ENCODE results near the gene SHROOM3. TPM values are rescaled to one million over a fixed set of nuclear protein-coding genes. Genes with fewer than 3 reads are reported as not detected.
"Not testable (repeated sequence)": the region's sequence is repeated elsewhere in the genome, so short reads cannot be mapped to it uniquely, and the experiment has no call there.

The SHROOM3 gene
- total RNA-seq, 1 donor from 2014 or later = 0.55 TPM

- CTCF ChIA-PET = no interaction called here
- H3K4me3 Mint-ChIP-seq = no peak overlapping the region
- ATAC-seq (ENCODE audit: low read depth) (no peak), DNase-seq (no peak)
- no peak overlapping the region for H3K27ac Mint-ChIP-seq
- peaks cover 12% of the 10 kb centered on the region for H3K4me1 Mint-ChIP-seq
- H3K27me3 Mint-ChIP-seq = no peaks in the 10 kb centered on the region
- POLR2A ChIA-PET = no interaction called here
- no peaks in the 10 kb centered on the region for H3K9me3 Mint-ChIP-seq
- no peaks in the 10 kb centered on the region for H3K36me3 Mint-ChIP-seq (ENCODE audit: low read depth)
- intact Hi-C loops (cut with micrococcal nuclease) = no loop called here
- TF ChIP-seq CTCF (IDR thresholded peaks at IDR 0.05) = no peak
Observed at GRCh38 chr4:76606645-76607265, 171.7 kb downstream of the SHROOM3 start.

- ChIA-PET POLR2A (no interaction called here), CTCF (no interaction called here)
- no peak for TF ChIP-seq CTCF (IDR thresholded peaks at IDR 0.05)
- Mint-ChIP-seq H3K9me3 (no peaks in the 10 kb centered on the region), H3K27me3 (no peaks in the 10 kb centered on the region), H3K4me1 (peaks cover 12% of the 10 kb centered on the region), H3K27ac (no peak overlapping the region), H3K36me3 (ENCODE audit: low read depth) (no peaks in the 10 kb centered on the region), H3K4me3 (no peak overlapping the region)
- ATAC-seq (ENCODE audit: low read depth) (no peak), DNase-seq (no peak)
- intact Hi-C loops (cut with micrococcal nuclease) = no loop called here
Observed at GRCh38 chr4:76607266-76607799, 172.3 kb downstream of the SHROOM3 start.

GRCh38 chr4:76607846-76608245, 172.8 kb downstream of the SHROOM3 start:
- intact Hi-C loops (cut with micrococcal nuclease) = no loop called here
- CTCF ChIA-PET = no interaction called here
- TF ChIP-seq CTCF (IDR thresholded peaks at IDR 0.05) = no peak
- DNase-seq (no peak), ATAC-seq (ENCODE audit: low read depth) (no peak)
- H3K27ac Mint-ChIP-seq = no peak overlapping the region
- H3K36me3 Mint-ChIP-seq (ENCODE audit: low read depth) = no peaks in the 10 kb centered on the region
- no peak overlapping the region for H3K4me3 Mint-ChIP-seq
- no peaks in the 10 kb centered on the region for H3K27me3 Mint-ChIP-seq
- no peaks in the 10 kb centered on the region for H3K9me3 Mint-ChIP-seq
- H3K4me1 Mint-ChIP-seq = peaks cover 12% of the 10 kb centered on the region
- POLR2A ChIA-PET = no interaction called here

- H3K36me3 Mint-ChIP-seq (ENCODE audit: low read depth); CTCF ChIA-PET; POLR2A ChIA-PET; ATAC-seq (ENCODE audit: low read depth); H3K27me3 Mint-ChIP-seq; H3K27ac Mint-ChIP-seq; DNase-seq; intact Hi-C loops (cut with micrococcal nuclease); H3K4me3 Mint-ChIP-seq; H3K9me3 Mint-ChIP-seq: not testable (repeated sequence)
- peaks cover 12% of the 10 kb centered on the region for H3K4me1 Mint-ChIP-seq
Observed at GRCh38 chr4:76608549-76608948, 173.5 kb downstream of the SHROOM3 start.

GRCh38 chr4:76610751-76611547, 175.9 kb downstream of the SHROOM3 start:
- H3K9me3 Mint-ChIP-seq = no peaks in the 10 kb centered on the region
- H3K36me3 Mint-ChIP-seq (ENCODE audit: low read depth) = no peaks in the 10 kb centered on the region
- peaks cover 12% of the 10 kb centered on the region for H3K4me1 Mint-ChIP-seq
- CTCF ChIA-PET = no interaction called here
- TF ChIP-seq CTCF (IDR thresholded peaks at IDR 0.05) = no peak
- no peak overlapping the region for H3K4me3 Mint-ChIP-seq
- POLR2A ChIA-PET = no interaction called here
- peaks cover 2% of the 10 kb centered on the region for H3K27me3 Mint-ChIP-seq
- H3K27ac Mint-ChIP-seq = no peak overlapping the region
- no peak for DNase-seq
- no peak for ATAC-seq (ENCODE audit: low read depth)
- intact Hi-C loops (cut with micrococcal nuclease) = no loop called here

All from activated B cell treated with CpG ODN at 0.5 μM for 24 hours (primary cell).